ENCODE measurements around the gene TDRKH. TPM values are rescaled to one million over a fixed set of nuclear protein-coding genes. Genes with fewer than 3 reads are reported as not detected.

The TDRKH gene
- total RNA-seq, 1 donor from 2014 or later, result 8.9 TPM

GRCh38 chr1:151729966-151730291 is 60.4 kb downstream of the TDRKH start:
- Mint-ChIP-seq H3K4me3 (no peak overlapping the region), H3K9me3 (no peaks in the 10 kb centered on the region), H3K4me1 (ENCODE audit: unreplicated experiment) (peaks cover 7% of the 10 kb centered on the region), H3K27ac (no peak overlapping the region), H3K36me3 (no peaks in the 10 kb centered on the region), H3K27me3 (peaks cover 41% of the 10 kb centered on the region)
- DNase-seq (ENCODE audit: extremely low spot score, unreplicated experiment), result no peak
- TF ChIP-seq, protein P1, sequence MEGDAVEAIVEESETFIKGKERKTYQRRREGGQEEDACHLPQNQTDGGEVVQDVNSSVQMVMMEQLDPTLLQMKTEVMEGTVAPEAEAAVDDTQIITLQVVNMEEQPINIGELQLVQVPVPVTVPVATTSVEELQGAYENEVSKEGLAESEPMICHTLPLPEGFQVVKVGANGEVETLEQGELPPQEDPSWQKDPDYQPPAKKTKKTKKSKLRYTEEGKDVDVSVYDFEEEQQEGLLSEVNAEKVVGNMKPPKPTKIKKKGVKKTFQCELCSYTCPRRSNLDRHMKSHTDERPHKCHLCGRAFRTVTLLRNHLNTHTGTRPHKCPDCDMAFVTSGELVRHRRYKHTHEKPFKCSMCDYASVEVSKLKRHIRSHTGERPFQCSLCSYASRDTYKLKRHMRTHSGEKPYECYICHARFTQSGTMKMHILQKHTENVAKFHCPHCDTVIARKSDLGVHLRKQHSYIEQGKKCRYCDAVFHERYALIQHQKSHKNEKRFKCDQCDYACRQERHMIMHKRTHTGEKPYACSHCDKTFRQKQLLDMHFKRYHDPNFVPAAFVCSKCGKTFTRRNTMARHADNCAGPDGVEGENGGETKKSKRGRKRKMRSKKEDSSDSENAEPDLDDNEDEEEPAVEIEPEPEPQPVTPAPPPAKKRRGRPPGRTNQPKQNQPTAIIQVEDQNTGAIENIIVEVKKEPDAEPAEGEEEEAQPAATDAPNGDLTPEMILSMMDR (conservative IDR thresholded peaks at IDR 0.05), result no peak

DNA sequence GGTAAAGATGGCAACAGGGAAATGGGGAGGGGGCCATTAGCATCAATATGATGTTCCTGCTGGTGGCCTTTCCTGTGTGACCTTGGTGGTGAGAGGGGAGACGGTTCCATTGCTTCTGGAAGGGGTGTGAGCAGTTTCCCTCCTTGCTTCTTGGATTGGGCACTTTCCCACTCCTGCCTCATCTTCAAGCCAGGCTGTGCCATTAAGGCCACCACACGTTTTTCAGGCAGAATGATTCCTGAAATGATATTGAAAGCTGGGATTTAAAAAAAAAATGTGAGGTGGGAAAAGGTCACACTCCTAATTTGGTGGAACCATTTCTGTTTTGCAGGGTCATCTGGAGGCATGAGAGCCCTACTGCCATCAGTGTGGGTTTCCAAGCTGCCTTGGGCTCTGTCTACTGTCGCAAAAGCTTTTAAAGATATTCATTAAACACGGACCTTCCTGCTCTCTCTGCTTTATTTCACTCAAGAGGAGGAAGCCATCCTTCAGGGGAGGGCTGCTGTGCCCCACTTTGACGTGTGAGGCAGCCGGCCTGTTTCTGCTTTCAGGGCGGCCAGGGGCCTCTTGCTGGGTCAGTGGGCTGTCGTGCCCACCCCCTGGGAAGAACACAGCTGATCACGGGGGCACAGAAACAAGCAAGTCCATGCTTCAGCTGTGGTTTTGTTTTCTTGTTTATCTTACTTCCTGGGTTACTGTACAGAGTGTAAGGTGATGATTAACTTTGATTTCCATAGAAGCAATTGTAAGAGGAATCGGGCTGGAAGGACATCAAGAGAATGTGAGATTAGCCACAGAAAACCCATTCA is 60.9 kb downstream of the TDRKH start:
- peaks cover 44% of the 10 kb centered on the region for H3K27me3 Mint-ChIP-seq
- no peak overlapping the region for H3K27ac Mint-ChIP-seq
- TF ChIP-seq, protein P1 (conservative IDR thresholded peaks at IDR 0.05), result no peak
- H3K4me1 Mint-ChIP-seq (ENCODE audit: unreplicated experiment), result peaks cover 5% of the 10 kb centered on the region
- DNase-seq (ENCODE audit: extremely low spot score, unreplicated experiment), result no peak
- no peaks in the 10 kb centered on the region for H3K36me3 Mint-ChIP-seq
- no peaks in the 10 kb centered on the region for H3K9me3 Mint-ChIP-seq
- no peak overlapping the region for H3K4me3 Mint-ChIP-seq

- H3K27me3 Mint-ChIP-seq, result peaks cover 53% of the 10 kb centered on the region
- no peak overlapping the region for H3K27ac Mint-ChIP-seq
- peak overlapping the region; percentile 62 for H3K4me3 Mint-ChIP-seq
- TF ChIP-seq, protein P1 (conservative IDR thresholded peaks at IDR 0.05), result no peak
- H3K36me3 Mint-ChIP-seq, result no peaks in the 10 kb centered on the region
- no peak for DNase-seq (ENCODE audit: extremely low spot score, unreplicated experiment)
- peaks cover 5% of the 10 kb centered on the region for H3K4me1 Mint-ChIP-seq (ENCODE audit: unreplicated experiment)
- H3K9me3 Mint-ChIP-seq, result no peaks in the 10 kb centered on the region
These were observed 61.9 kb downstream of the TDRKH start for GRCh38 chr1:151728151-151729054.

GRCh38 chr1:151723726-151724370 is 66.5 kb downstream of the TDRKH start:
- no peak overlapping the region for H3K27ac Mint-ChIP-seq

More at GRCh38 chr1:151723726-151724370, 66.5 kb downstream of the TDRKH start:
- DNase-seq (ENCODE audit: extremely low spot score, unreplicated experiment), result no peak
- TF ChIP-seq, protein P1 (conservative IDR thresholded peaks at IDR 0.05), result no peak
- H3K4me3 Mint-ChIP-seq, result no peak overlapping the region
- no peaks in the 10 kb centered on the region for H3K9me3 Mint-ChIP-seq
- H3K4me1 Mint-ChIP-seq (ENCODE audit: unreplicated experiment), result peaks cover 10% of the 10 kb centered on the region
- H3K36me3 Mint-ChIP-seq, result no peaks in the 10 kb centered on the region
- peaks cover 85% of the 10 kb centered on the region for H3K27me3 Mint-ChIP-seq

Other genes with a start within 250 kb of the TDRKH start
- gene SNX27, start 178.4 kb downstream of the TDRKH start, total RNA-seq (ENCODE audit: low replicate concordance), result 33.1 and 40.7 TPM in 2 replicates
- 17.9 and 19.0 TPM in 2 replicates for gene CELF3, start 73.7 kb downstream of the TDRKH start, total RNA-seq (ENCODE audit: low replicate concordance)
- 3.1 and 3.6 TPM in 2 replicates for gene RIIAD1, start 69.0 kb downstream of the TDRKH start, total RNA-seq (ENCODE audit: low replicate concordance)
- gene MRPL9, start 27.0 kb downstream of the TDRKH start, total RNA-seq (ENCODE audit: low replicate concordance), result 80.4 and 92.1 TPM in 2 replicates
- not detected in 2 replicates for gene LINGO4, start 14.9 kb upstream of the TDRKH start, total RNA-seq (ENCODE audit: low replicate concordance)
- gene RORC, start 41.3 kb upstream of the TDRKH start, total RNA-seq (ENCODE audit: low replicate concordance), result not detected in 2 replicates
- gene C2CD4D, start 49.3 kb upstream of the TDRKH start, total RNA-seq (ENCODE audit: low replicate concordance), result 0.43 and 0.45 TPM in 2 replicates
- not detected in 2 replicates for gene THEM5, start 63.2 kb upstream of the TDRKH start, total RNA-seq (ENCODE audit: low replicate concordance)
- gene THEM4, start 119.0 kb upstream of the TDRKH start, total RNA-seq (ENCODE audit: low replicate concordance), result 4.7 and 15.6 TPM in 2 replicates
- gene S100A10, start 203.4 kb upstream of the TDRKH start, total RNA-seq (ENCODE audit: low replicate concordance), result 316 and 1,258 TPM in 2 replicates
- 511 and 1,438 TPM in 2 replicates for gene S100A11, start 246.5 kb upstream of the TDRKH start, total RNA-seq (ENCODE audit: low replicate concordance)